GM04503 (cell line): ENCODE results near the gene MRPS2.
"Not testable (repeated sequence)": the region's sequence is repeated elsewhere in the genome, so short reads cannot be mapped to it uniquely, and the experiment has no call there.

Source experiments
- DNase-seq: peaks from one replicate; pipeline ENCODE4 v3.0.0-alpha.2; 2012; ENCODE audit warnings: low read depth

The MRPS2 gene

GRCh38 chr9:135531096-135531495 lies 30.6 kb downstream of the MRPS2 start:
- DNase-seq = no peak

GRCh38 chr9:135533113-135533512 lies 32.6 kb downstream of the MRPS2 start:
- DNase-seq = no peak

DNA sequence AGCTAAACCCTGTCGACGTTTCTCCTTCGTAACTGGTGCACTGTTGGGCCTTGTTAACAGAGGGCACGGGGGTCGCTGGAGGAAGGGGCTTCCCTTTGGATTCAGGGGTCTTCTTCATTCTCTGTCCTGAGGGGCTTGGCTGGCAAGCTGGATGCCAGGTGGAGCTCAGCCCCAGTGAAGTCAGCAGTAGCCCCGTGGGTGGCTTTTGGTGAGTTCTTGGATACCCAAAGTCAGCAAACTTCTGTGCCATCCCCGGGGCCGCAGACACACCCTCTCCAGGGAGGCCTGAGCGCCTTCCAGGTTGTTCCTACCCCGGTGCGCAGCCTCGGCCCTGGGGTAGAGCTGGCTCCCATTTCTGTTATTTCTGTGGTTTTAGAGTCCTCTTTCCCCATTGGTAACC lies 33.2 kb downstream of the MRPS2 start:
- no peak for DNase-seq

DNA sequence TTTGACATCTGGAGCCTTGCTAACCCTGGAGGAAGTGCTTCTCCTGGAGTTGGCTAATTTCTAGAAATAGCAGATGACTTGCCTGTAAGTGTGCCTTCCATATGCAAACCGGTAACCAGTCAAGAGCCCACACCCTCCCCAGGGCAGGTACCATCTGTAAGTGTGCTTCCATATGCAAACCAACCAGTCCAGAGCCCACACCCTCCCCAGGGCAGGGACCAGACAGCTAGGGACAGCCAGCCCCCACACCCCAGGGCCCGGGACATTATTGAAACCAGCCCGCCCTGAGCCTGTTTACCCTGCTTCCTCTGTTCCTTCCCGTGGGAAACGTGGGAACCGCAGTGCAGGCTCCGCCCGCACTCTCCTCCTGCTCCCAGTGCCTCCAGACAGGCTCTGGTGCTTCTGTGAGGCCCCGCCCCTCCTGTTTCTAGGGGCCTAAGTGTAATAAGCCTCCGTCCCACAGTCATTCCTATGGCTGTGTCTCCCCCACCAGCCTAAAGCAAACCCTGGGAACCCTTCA lies 33.8 kb downstream of the MRPS2 start:
- DNase-seq = not testable (repeated sequence)

DNA sequence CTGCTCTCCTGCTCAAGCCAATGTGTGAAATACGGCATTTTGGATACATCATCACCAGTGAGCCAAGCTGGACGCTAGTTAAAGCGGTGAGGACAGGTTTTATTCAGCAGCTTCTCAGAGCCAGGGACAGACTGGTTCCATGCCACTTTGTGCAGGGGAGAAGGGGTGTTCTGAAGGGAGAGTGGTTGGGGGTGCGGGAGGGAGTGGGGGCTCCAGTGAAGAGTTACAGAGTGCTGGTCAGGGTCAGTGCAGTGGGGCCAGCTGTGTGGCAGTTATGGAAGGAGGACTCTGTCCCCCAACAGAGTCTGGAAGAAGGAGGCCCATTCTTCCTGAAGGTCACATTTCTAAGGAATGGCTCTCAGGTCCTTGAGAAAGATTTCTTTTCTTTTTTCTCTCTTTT lies 34.3 kb downstream of the MRPS2 start:
- not testable (repeated sequence) for DNase-seq

GRCh38 chr9:135535631-135536030 lies 35.1 kb downstream of the MRPS2 start:
- DNase-seq = not testable (repeated sequence)

DNA sequence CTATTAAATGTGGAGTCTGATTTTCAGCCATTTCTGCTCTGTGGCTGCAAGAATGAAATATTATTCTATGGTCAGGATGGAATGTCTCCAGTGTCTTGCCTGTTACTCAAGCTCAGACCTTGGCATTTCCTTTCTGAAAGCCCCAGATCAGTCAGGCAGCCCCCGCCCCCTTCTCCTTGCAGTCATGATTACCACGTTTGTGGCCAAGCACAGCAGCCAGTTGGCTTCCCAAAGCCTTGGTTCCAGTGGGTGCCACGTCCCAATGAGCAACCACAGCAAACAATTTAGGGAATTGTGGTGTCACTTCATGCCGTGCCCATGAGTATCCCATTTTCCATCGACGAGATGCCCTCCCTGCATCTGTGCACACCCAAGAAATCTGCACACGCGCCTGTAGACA lies 35.7 kb downstream of the MRPS2 start:
- peak; percentile 68 for DNase-seq

DNA sequence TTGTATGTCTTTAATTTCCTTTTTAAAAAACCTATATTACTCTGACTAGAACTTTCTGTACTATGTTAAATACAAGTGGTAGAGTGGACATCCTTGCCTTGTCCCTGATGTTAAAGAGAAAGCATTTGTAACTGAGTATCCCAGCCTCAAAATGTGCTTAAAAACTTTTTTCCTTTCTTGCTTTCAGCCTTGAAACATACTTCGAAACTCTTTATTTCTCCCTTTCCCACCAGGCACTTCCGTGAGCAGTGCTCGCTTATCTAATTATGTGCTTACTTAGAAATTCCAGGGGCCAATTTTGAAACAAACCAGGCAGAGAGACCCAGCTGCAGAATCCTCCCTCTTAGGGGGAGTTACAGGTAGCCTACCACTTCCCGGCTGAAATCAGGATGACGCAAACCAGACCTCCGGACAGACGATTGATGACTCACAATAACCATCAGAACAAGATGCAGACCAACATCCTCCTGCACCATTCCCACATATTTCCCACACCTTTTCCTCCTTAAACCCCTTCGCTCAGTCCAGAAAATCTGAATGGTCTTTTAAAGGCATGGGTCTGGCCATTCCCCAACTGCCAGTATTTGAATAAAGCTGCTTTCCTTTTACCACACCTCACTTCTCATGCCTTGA lies 42.9 kb downstream of the MRPS2 start:
- not testable (repeated sequence) for DNase-seq

- DNase-seq = no peak
Observed at GRCh38 chr9:135544981-135545635, 44.6 kb downstream of the MRPS2 start.

- not testable (repeated sequence) for DNase-seq
Observed at GRCh38 chr9:135545646-135546176, 45.2 kb downstream of the MRPS2 start, which contains the start of gene OBP2A. Gene OBP2A, plus strand, starts transcription at chr9:135546126. Its CDS starts 55 bp downstream, at chr9:135546181.

DNA sequence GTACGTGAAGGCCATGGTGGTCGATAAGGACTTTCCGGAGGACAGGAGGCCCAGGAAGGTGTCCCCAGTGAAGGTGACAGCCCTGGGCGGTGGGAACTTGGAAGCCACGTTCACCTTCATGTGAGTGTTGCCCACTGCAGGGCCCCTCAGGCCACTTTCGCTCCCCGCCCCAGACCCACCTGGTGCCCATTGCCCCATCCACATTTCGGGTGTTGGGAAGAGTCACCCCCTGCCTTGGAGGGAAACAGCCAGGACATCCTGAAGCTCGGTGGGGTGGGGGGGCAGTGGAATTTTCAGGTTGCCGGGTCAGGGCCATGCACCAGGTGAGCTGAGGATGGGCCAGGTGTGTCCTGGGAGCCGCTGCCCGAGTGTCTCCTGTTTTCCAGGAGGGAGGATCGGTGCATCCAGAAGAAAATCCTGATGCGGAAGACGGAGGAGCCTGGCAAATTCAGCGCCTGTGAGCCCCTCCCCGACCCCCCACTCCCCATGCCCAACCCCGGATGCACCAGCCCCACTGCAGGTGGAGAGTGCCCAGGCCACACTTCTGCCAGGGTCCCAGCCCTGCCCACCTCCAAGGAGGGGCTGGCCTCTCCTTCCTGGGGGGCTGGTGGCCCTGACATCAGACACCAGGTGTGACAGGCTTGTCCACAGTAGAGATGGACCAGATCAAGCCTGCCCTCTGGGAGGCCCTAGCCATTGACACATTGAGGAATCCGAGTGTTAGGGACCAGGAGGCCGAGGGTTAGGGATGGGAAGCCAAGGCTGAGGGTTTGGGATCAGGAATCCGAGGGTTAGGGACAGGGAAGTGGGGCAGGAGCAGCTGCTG lies 46.5 kb downstream of the MRPS2 start:
- not testable (repeated sequence) for DNase-seq

DNA sequence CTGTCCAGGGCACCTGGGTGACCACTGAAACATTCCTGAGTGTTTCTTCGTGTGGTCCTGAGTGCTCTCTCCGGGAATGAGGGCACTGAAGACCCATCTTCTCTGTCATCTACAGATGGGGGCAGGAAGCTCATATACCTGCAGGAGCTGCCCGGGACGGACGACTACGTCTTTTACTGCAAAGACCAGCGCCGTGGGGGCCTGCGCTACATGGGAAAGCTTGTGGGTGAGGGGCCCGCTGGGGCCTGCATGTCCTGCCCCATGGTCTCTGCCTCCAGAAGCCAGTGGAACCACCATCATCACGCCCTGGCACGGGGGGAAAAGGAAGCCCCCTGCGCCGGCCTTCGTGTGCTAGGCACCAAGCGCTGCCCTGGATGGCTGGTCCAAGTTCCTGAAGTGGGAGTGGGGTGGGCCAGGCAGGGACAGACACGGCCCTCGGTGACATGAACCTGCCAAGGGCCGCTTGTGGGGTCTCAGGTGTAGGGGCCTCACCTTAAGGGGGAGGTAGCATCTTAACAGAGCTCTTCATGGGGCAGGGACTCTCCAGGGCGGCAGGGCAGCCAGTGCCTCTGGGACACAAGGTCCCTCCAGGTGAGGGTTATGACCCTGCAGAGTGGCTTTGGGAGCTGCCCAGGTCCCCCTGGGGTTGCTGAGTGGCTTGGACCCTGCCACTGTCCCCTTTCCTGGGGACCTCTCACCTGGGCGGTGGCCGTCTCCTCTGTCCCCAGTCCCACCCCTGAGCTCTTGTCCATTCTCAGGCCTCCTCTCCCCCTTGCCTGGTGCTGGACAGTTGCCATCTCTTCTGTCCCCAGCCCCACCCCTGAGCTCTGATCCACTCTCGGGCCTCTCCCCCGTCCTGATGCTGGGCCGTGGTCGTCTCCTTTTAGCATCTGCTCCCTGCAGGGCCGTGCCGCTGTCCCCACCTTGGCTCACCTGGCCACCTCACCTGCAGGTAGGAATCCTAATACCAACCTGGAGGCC lies 47.6 kb downstream of the MRPS2 start:
- no peak for DNase-seq

- not testable (repeated sequence) for DNase-seq
Observed at GRCh38 chr9:135549478-135550343, 49.2 kb downstream of the MRPS2 start.

DNA sequence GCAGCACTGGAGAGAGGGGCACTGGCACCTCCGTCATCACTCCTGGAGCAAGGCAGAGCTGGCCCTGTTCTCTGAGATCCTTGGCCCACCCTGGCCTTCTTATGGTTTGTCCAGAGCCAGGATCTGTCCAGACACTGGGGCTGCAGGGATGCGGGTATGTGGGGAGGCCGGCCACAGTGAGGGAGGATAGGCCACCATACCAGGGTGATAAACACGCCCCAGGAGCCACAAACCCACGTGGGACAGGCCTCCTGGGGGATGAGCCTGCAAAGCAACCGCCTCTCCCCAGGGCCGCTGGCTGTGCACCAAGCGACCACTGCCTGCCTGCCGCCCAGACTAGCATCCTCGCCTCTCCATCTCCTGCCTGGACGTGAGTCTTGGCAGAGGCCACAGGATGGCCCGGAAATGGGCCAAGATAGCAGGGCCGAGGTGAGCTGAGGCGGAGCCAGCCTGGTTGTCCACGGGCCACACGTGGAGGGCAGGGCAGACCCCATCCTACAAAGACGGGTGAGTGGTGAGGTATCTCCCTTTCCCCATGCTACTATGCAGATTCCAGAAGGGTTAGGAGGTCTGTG lies 49.9 kb downstream of the MRPS2 start:
- DNase-seq = no peak

GRCh38 chr9:135551031-135551430 lies 50.5 kb downstream of the MRPS2 start:
- no peak for DNase-seq

DNA sequence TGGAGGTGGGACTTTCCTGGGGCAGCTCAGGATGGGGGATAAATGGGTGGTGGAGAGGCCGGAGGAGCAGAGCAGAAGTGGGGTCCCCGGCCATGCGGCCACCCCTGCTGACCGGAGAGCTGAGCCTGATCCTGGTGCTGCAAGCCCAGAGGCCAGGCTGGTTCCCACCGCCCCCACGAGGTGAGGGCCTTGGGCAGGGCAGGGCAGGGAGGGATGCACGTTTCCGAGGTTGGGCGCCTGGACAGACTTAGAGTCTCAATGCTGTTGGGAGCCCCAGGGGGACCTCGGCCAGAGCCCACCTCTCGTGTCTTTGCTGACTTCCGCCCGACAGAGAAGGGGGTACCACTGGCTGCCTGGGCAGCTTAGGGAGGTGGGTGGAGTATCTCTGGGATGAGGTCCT lies 51.0 kb downstream of the MRPS2 start:
- no peak for DNase-seq

- DNase-seq = no peak
Observed at GRCh38 chr9:135552021-135552697, 51.7 kb downstream of the MRPS2 start.

DNA sequence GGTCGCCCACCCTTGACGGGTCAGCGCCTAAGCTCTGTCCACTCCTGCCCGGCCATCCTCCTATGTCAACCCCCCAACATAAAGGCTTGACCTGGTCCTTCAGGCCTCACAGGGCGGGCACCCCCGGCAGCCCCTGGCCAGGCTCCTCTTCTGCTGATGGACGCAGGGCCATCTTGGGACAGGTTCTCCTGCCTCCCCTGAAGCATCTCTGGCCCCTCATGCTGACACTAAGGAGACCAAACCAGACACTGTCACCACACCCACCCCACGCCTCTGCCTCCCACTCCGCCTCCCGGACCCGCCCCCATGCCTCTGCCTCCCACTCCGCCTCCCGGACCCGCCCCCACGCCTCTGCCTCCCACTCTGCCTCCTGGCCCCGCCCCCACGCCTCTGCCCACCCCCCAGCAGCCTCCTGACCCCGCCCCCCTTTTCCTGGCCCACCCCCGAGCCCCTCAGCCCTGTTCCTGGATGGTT lies 52.3 kb downstream of the MRPS2 start:
- DNase-seq = no peak
